T-helper 22 cell (primary cell): ENCODE data around the gene PSMB10.

Experiments
- DNase-seq: peaks from one replicate; pipeline ENCODE4 v3.0.0-alpha.2; 2020; ENCODE audit warnings: low read depth

Gene PSMB10

DNA sequence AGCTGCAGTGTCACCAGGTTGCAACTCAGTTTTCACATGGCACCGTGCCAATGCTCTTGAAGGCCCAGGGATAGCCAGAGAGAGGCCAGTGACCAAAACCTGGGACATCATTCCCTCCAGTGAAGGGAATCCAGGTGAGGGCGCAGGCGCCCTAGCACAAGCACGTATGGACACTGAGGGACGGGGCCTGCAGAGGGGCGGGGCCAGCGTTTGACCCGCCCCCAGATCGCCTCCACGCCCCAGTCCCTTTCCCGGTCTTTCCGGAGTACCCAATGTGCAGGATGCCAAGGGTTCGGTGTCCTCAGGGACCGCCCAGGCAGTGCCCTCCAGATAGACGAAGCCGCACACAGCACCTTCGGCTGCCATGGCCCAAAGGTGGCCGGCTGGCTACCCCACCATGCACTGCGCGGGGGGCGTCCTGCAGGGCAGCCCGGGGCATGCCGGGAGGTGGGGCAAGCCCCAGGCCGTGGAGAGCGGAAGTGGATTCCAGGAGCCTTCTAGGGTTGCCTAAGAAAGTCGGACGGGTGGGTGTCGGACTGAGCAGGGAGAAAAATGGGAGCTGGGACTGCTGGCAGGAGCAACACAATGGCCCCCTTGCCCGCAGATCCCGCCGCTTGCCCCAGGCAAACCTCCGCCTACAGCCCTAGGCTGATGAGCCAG lies 27.1 kb upstream of the PSMB10 start:
- no peak for DNase-seq

DNA sequence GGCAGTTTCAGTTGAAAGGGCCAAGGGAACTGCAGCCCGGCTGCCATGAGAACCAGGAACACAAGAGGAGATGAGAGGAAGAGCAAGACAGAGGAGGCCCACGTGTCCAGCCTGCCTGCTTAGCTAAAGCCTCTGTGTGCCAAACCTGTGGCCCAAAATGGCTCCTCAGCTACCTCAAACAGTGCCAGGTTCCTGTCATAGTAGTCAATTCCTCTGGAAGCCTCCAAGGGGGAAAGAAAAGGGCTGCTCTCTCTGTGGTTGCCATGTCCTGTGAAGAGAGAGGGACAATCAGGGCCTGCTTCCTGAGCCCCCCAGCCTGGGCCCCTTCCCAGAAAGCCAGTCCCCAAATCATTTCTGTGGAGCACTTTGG lies 26.6 kb upstream of the PSMB10 start:
- DNase-seq, result no peak

DNA sequence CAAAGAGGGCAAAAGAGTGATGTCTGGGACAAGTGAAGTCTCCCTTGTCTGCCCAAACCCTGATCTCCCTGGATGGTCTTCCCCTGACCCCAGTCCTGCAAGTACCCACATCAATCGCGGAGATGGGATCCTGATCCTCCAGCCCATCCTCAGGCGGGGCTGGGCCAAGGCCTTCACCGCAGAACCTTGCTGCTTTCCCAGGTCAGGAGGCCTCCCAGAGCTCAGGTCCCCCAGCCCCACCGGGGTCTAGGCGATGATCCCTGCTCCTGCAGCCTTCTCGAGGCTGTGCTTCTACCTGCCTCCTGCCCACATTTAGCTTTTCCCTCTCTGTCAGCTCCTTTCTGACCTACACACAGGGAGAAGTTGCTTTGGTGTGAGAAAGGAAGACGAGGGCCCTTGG lies 25.5 kb upstream of the PSMB10 start:
- DNase-seq, result no peak

DNA sequence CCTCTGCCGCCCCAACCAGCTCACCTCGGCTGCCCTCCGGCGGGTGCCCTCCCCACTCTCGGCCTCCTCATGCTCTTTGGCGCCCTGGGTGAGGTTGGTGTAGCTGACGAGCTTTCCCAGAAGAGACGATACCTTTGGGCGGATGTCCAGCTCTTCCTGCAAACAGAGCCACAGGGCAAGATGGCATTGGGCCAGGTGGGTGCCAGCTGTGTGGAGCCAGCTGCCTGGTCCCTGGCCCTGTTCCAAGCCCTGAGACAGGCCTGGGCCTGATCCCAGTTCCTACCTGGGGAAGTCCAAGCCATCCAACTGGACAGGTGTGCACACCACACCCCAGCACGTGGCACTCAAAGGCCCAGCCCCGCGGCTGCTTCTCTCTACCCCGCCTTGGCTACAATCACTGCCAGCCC lies 24.9 kb upstream of the PSMB10 start:
- no peak for DNase-seq

DNA sequence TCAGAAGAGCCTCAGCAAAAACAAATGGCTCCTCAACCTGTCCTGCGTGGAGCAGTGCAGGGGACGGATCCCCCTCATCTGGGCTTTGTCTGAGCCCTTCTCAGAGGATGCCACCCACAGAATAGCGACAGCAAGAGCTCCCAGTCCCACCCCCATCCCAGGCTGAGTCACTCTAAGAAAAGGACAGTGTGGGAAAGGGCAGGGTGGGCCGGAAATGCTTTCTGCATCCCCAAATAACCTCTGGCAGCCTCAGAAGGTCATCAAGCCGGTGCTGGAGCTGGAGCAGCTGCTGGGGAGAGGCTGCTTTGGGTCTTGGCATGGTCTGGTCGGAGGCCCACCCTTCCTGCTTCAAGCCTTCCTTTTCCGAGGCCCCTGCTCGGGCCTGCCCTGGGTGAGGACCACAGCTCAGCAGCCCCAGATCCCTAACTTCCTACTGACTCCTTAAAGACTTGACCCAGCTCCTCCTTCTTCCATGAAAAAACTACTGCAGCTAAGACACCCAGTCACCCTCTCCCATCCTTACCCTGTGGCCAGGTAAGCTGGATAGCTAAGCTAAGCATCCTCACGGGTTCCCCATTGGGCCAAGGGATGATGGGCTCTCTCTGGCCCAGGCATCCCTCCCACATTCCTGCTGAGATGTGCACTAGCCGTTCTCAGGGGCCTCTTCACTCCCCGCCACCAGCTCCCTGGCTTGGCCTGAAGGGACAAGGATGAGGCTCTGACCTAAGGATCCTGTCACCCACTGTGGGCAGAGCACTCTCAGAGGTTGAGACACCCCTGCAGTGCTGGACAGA lies 23.1 kb upstream of the PSMB10 start:
- DNase-seq, result no peak

DNA sequence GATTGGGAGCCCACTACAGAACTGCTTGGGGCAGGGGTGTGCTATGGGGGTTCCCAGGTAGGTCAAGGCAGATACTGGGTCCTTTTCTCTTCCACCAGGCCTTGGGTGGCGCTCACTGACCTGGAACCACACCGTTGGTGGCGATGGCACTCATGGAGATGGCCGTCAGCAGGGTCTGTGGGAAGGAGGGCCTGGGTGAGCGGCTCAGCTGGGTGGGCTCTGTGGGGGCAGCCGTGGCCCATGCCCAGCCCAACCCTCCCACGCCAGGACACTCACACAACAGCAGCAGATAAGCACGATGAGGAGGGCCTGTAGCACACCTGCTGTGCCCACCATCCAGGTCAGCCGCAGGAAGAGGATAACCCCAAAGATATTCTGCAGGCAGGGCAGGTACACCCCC lies 21.0 kb upstream of the PSMB10 start:
- DNase-seq, result no peak

DNA sequence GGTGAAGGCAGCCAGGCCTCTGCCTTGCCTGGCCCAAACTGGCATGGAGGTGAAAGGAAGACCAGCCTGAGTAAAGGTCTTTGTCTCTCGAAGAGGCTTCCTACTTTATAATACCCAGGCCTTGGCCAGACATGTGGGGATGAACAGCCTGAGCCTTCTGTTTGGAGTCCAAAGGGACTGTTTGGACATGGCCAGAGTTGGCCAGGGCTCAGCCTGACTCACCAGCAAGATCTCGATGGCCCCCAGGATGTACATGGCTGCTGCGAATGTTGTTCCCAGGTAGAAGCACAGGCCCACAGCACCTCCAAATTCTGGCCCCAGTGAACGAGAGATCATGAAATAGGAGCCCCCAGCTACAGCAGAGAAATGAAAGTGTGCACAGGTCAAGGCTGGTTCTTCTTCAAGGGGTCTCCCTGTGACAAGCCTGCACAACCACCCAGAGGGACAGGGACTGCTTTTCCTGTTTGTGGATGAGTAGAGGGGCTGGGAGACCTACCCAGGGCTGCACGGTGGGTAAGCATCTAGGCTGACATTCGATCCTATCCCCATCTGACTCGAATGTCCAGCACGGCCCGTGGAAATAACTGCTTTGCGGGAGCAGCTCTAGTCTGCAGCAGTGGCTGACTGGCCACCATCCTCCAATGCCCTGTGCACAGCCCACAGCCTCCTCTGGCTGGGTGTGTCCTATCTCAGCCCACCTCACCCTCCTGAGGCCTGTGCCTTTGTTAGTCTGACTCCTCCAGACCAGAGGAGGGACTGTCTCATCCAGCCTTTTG lies 18.0 kb upstream of the PSMB10 start:
- DNase-seq, result no peak

DNA sequence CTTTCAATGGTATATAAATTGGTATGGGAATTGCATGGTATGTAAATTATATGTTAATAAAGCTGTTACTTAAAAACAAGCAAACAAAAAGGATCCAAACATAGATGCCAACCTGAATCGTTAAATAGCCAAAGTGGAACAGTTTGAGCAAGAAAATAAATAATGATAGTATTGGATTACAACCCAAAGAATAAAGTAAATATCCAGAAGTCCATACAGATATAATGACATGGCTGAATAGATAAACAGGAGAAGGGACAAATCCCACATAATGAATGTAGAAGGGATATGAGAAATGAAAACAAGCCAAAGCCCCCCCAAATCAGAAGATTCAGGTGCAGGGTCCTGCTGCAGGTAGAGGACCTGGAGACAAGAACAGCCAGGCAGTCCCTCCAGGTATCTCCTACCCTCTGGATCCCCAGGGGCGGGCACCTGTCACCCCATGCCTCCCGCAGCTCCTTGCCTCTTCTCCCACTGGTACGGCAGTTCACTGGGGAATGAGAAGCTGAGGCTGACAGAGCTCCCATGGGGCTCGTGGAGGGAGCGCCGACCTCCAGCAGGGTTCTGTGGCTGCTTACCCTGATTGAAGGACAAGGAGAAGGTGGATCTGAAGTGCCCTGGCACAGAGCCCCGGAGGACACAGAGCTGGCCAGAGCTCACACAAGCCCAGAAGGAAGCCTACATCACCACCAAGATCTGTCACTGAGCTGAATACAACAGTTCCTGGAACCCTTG lies 17.2 kb upstream of the PSMB10 start:
- DNase-seq, result no peak

DNA sequence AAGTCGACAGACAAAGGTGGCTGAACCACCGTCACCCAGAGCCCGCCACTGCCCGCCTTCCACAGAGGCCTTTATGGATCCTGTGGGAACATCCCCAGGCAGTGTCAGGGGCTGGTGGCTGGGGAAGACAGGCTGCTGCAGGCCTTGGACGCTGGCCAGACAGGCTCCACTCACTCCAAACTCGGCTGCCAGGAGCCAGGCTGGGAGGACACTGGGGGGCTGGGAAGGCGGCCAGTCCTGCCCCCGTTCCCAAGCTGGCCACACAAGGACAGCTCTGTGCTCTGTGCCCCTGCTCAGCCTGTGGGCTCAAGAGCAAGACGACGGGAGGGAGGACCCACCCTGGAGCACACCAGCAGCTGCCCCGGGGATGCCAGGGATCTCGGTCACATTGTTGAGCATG lies 14.8 kb upstream of the PSMB10 start:
- no peak for DNase-seq

DNA sequence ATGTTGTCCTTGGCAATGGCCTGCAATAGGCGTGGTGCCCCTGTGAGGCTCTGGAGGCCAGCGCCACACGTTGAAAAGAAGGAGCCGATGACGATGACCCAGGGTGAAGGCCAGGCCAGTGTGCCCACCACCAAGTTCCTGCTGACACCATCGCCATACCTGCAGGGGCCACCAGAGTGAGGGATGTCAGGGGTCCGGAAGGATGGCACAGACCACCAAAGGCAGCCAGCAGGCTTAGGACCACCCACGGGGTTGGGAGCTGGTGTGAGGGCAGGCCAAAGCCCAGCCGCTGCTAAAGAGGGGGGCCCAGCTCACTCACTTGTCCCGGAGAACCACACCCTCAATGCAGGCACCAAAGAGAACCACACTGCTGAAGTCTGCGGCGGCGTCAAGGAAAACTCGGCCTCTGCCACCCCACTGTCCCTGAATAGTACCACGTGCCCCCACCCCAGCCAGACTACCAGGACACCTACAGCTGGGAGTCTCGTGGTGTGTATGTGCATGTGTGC lies 13.7 kb upstream of the PSMB10 start:
- DNase-seq, result no peak

DNA sequence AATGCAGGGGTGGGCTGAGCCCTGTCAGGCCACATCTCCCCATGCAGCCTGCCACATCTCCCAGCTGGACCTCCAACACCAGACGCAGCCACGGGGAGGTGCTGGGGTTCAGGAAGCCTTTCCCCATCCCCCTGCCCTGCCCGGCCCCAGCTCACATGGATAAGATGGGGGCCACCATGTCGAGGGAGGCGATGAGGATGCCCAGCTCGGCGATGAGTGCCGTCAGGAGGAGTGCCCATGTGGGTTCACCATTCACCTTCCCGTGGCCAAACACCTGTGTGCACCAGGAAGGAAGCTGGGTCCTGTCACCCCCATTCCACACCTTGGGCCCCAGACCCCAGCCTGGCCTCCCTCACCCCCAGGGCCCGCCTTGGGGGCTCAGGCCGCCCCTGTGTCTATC lies 13.0 kb upstream of the PSMB10 start:
- DNase-seq, result no peak

DNA sequence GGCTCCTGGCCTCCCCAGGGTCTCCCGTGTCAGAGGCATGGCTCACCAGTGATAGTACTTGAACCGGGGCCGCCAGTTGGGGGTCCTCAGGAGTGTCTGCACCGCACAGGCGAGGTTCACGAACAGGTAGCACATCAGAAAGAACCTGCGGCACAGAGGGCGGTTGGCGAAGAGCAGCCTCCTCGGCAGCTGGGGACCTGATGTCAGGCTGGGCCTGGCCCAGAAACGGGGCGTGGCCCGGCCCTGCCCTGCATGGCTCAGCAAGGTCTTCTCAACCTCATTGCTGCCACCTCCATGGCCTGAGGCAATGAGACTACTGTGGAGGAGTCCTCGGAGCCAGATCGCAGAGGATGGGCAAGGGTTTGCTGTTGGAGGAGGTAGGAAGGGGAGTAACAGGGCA lies 11.4 kb upstream of the PSMB10 start:
- DNase-seq, result no peak

DNA sequence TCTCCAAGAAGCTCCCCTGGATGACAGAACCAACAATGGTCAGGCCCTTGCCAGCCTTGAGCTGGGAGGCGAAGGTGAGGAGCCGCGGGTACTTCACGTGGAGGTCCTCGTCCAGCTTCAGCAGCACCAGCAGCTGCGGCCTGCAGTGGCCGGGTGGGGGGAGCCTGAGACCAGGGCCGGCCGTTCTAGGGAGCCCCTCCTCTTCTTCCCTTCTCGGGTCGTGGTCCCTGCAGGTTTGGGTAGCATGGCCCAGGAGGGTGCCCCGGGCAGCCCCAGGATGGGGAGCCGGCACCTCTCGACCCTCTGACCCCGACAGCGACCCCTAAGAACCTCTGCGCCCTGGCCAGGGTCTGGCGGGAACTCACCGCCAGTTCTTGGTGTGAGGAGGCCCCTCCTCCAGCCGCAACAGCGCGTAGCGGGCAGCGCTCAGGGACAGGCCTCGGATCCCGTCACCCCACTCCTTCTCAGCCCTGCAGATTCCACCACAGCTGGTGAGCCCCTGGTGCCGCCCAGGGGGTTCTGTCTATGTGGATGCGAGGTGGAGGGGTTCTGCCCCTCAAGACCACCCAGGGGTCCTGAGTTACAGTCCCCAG lies 10.4 kb upstream of the PSMB10 start:
- no peak for DNase-seq

DNA sequence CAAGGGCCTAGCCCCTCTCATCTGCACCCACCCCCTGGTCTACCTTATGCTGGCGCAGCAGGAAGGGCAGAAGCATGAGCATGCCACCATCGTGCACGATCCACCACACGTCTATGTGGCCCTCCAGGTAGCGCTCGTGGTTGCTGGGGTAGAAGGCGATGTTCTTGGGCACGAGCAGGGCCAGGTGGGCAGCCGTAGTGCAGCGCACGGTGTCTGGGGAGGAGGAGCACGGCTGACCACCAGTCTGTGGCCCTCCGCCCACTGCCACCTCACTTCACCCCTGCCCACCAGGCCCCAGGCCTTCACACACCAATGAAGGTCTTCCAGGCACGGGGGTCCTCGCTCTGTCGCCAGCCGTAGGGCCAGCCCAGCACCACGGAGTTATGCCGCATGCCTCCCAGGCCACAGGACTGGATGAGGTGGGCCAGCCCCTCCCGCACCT lies 9.5 kb upstream of the PSMB10 start:
- DNase-seq, result no peak

DNA sequence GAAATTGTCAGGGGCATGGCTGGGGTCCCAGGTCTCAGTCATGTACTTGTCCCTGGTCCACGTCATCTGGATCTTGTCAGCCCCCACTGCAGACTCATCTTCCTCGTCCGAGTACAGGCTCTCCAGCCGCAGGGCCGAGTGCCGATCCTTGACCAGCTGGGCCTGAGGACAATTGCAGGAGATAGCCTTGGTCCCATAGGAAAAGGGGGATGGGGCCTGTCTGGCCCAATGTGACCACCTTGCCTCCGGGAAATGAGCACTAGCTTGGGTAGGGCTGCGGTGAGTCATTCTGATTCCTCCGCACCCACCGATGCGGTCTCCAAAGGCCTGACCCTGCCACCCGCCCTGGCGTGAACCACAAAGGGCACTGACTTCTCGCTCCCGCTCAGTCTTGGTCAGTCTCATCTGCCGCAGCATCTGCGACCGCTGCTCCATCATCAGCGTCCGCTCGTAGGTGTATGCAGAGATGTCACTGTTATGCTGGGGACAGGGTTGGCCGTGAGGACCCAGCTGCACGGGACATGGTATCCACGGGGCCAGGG lies 8.8 kb upstream of the PSMB10 start:
- no peak for DNase-seq

DNA sequence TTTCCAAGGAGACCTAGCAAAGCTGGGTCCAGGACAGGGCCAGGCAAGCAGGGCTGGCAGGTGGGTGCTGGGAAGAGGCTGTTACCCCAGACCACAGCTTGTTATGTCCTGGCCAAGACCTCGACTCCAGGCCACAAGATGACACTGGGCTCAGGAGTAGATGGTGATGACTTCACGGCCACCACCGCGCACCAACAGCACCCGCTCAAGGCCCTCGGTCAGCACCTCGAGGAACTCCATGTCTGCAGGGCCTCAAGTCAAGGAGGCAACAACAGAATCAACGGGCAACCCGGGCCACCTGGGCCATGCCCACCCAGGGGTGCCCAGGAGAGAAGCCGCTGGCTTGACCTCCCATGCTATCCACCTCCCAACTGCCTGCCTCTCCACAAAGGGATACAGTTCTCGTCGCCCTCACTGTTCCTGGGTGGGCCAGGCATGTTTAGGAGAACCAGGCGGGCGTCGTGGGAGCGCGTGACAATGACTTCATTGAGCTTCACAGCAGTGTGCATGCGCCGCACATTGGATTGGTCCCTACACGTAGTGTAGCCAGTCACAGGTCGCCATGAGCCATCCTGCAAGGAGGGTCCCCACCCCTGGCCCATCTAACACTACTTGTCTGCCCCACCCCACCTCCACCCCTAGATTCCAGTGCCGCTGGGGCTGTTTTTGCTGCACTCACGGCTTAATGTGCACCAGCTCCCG lies 8.2 kb upstream of the PSMB10 start:
- DNase-seq, result no peak

DNA sequence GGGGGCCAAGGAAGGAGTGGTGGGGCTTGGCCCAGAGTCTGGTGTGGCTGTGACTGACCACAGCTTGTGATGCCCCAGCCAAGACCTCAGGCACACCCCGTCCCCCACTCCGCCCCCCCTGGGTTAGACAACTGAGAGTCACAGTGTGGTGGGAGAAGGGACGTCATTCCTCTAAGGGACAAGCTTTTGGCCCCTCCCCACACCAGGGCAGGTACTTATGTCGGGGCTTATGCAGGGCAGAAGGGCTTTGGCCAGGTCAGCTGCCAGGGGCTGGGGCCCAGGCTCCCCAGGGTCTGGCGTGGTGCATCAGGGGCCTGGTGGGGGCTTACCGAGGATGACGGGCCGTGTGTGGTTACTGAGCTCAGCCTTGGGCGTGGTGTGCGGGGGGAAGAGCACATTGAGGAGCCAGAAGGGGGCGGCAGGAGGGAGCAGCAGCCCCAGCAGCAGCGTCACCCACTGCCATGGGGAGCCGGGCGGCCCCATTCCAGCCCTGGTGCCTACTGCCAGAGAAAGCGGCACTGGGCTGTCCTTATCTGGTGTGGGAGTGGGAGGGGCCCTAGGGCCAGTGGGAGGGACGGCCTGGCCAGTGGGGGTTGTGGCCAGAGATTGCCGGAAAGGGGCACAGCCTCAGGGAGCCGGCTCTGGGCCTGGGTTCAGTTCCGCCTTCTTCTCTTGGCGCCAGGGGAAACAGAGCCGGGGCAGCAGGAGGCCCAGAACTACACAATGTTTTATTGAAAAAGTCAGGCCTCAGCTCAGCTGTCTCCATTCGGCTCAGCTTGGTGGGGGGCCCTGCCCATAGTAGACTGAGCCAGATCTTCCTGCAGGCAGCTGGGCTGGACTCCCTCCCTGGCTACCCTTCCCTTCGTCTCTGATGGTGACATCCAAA lies 7.2 kb upstream of the PSMB10 start, which contains the start of gene LCAT:
TSS of gene LCAT (minus strand) at position 502 of the 886 bp plus-strand sequence. CDS start at position 483, 19 bp downstream.
- no peak for DNase-seq

DNA sequence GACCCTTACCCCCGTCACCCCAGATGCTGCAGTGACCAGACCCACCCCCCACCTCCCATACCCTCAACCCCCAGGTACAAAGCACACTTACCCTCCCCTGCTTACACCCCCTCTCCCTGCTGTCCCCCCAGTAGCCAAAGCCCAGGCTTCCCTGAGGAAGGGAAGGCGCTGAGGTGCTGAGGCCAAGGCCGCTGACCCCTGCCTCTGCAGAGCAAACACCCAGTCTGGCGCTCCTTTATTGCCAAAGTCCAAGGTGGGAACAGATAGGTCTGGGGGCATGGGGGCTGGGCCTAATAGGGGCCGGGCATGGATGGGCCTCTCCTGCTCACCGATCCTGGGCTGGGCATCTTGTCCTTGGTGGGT lies 6.6 kb upstream of the PSMB10 start:
- no peak for DNase-seq

DNA sequence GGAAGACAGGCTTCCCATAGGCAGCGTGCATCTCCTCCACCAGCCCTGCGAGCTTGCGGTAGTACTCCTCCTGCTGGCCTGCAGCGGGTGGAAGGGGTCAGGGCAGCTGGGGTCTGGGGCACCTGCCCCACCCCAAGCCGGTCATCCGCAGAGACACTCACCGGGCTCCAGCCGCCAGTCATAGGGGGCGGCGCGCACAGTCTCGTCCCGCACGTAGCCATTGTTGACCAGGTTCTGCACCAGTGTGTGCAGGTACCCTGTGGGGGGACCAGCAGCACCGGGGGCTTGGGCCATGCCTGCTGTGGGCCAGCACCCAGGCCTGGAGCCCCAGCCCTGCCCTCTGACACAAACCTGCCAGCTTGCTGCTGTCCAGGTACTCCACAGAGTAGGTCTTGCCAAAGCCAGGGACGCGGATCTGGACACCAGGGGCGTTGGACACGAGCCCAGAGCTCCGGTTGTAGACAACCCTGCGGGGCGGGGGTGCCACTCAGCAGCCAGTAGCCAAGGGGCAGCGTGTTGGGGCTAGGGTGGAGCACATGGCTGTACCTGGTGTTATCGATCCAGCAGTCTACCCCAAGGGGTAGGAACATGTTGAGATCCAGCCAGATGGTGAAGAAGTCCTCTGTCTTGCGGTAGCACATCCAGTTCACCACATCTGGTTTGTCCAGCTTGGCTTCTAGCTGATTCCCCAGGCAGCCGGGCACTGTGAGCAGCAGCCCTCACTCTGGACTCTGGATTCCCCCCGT lies 6.0 kb upstream of the PSMB10 start:
- DNase-seq, result no peak
